ENCODE data around the gene PARD3B.

DNA sequence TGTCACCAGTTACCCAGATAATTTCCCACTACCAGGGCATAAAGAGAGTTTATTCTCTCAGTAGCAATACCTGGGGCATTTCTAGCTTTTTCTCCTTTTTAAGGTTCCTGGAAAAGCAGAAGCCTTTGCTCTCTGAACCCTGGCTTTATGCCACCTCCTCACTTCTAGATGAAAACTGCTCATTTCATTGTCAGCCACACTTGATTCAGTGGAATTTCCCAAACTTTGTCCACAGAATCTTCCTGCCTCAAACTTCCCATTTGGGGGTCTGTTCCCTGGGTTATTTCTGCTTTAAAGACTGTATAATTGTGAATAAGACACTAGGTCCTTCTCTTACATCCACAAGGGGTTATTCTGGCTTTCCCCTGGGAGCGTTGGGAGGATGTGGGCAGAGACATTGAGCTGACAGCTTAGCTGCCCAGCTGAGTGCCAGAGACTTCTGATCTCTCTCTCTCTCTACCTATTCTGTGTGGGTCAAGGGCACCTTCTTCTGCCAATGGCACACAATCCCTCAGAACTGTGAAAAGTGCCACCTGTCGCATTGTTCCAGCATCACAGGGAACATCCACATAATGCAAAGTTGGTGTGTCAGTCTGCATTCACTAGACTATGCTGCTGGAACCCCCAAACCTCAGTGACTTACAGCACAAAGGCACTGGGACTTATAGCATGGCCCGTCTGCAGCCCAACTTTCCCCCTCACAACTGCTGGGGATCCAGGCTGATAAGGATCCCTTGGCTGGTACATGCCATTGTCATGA lies 1117.1 kb downstream of the PARD3B start:
- TF ChIP-seq, protein P1, sequence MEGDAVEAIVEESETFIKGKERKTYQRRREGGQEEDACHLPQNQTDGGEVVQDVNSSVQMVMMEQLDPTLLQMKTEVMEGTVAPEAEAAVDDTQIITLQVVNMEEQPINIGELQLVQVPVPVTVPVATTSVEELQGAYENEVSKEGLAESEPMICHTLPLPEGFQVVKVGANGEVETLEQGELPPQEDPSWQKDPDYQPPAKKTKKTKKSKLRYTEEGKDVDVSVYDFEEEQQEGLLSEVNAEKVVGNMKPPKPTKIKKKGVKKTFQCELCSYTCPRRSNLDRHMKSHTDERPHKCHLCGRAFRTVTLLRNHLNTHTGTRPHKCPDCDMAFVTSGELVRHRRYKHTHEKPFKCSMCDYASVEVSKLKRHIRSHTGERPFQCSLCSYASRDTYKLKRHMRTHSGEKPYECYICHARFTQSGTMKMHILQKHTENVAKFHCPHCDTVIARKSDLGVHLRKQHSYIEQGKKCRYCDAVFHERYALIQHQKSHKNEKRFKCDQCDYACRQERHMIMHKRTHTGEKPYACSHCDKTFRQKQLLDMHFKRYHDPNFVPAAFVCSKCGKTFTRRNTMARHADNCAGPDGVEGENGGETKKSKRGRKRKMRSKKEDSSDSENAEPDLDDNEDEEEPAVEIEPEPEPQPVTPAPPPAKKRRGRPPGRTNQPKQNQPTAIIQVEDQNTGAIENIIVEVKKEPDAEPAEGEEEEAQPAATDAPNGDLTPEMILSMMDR (IDR thresholded peaks at IDR 0.05) = no peak
- no peak for TF ChIP-seq POLR2A (IDR thresholded peaks at IDR 0.05)
